ENCODE data around the gene TOM1.

DNA sequence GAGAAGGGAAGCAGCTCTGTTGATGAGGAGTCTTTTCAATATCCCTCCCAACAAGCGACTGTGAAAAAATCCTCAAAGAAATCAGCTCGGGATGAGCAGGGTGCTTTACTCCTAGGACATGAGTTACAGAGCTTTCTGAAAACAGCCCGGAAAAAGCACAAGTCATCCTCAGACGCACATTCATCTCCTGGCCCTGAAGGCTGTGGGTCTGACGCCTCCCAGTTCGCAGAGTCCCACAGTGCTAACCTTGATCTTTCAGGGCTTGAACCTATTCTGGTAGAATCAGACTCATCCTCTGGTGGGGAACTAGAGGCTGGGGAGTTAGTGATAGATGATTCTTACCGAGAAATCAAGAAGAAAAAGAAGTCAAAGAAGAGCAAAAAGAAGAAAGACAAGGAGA is 34.7 kb upstream of the TOM1 start:
- TF ChIP-seq, protein P1, sequence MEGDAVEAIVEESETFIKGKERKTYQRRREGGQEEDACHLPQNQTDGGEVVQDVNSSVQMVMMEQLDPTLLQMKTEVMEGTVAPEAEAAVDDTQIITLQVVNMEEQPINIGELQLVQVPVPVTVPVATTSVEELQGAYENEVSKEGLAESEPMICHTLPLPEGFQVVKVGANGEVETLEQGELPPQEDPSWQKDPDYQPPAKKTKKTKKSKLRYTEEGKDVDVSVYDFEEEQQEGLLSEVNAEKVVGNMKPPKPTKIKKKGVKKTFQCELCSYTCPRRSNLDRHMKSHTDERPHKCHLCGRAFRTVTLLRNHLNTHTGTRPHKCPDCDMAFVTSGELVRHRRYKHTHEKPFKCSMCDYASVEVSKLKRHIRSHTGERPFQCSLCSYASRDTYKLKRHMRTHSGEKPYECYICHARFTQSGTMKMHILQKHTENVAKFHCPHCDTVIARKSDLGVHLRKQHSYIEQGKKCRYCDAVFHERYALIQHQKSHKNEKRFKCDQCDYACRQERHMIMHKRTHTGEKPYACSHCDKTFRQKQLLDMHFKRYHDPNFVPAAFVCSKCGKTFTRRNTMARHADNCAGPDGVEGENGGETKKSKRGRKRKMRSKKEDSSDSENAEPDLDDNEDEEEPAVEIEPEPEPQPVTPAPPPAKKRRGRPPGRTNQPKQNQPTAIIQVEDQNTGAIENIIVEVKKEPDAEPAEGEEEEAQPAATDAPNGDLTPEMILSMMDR (IDR thresholded peaks at IDR 0.05), result no peak
- no peak for TF ChIP-seq EP300 (IDR thresholded peaks at IDR 0.05)
- TF ChIP-seq POLR2A (IDR thresholded peaks at IDR 0.05), result no peak

All from ovary (tissue), 3 donors.